Smooth muscle cell (in vitro differentiated cells): Measurements from ENCODE around the gene OPRL1. TPM values are rescaled to one million over a fixed set of nuclear protein-coding genes. Genes with fewer than 3 reads are reported as not detected.

Experiments
- DNase-seq: peaks from one replicate; lab custom pipeline; 2025; ENCODE audit not compliant: unreplicated experiment; lab: John Stamatoyannopoulos, UW
- H2AFZ ChIP-seq: fragments of 200-600 bp; sonication (generic); 2 replicates; pipeline ENCODE4 v1.6.0; 2016; ENCODE audit warnings: antibody characterized with exemption, low read depth, mild to moderate bottlenecking
- H3F3A ChIP-seq: fragments of 200-600 bp; sonication (generic); 2 replicates; pipeline ENCODE4 v1.6.0; 2017; ENCODE audit warnings: antibody characterized with exemption, low read depth
- H3K27ac ChIP-seq: fragments of 200-600 bp; sonication (generic); 2 replicates; pipeline ENCODE4 v1.5.1; 2016; ENCODE audit warnings: low read depth, mild to moderate bottlenecking
- H3K27me3 ChIP-seq: fragments of 200-600 bp; sonication (generic); 2 replicates; pipeline ENCODE4 v1.6.1; 2016; ENCODE audit warnings: low read depth, mild to moderate bottlenecking
- H3K36me3 ChIP-seq: fragments of 200-600 bp; sonication (generic); 2 replicates; pipeline ENCODE4 v1.5.1; 2016; ENCODE audit warnings: low read depth
- H3K4me1 ChIP-seq: fragments of 200-600 bp; sonication (generic); 2 replicates; pipeline ENCODE4 v1.5.1; 2016; ENCODE audit warnings: low read depth
- H3K4me2 ChIP-seq: fragments of 200-600 bp; sonication (generic); 2 replicates; pipeline ENCODE4 v1.6.0; 2016; ENCODE audit warnings: mild to moderate bottlenecking
- H3K4me3 ChIP-seq: fragments of 200-600 bp; sonication (generic); 2 replicates; pipeline ENCODE4 v1.5.1; 2016; ENCODE audit warnings: mild to moderate bottlenecking
- H3K79me2 ChIP-seq: fragments of 200-600 bp; sonication (generic); 2 replicates; pipeline ENCODE4 v1.6.0; 2016; ENCODE audit warnings: low read depth, mild to moderate bottlenecking
- H3K9ac ChIP-seq: fragments of 200-600 bp; sonication (generic); 2 replicates; pipeline ENCODE4 v1.6.0; 2016; ENCODE audit warnings: low read depth
- H3K9me3 ChIP-seq: fragments of 200-600 bp; sonication (generic); replicated peaks from 2 replicates; pipeline ENCODE4 v1.5.1; 2016; ENCODE audit warnings: low read depth
- H4K20me1 ChIP-seq: fragments of 200-600 bp; sonication (generic); 2 replicates; pipeline ENCODE4 v1.6.0; 2016; ENCODE audit warnings: low read depth
- CTCF ChIP-seq: fragments of 200-600 bp; sonication (generic); IDR thresholded peaks from 2 replicates; pipeline ENCODE4 v1.5.1; 2017; ENCODE audit warnings: borderline replicate concordance, mild to moderate bottlenecking, antibody characterized with exemption; ENCODE audit not compliant: insufficient read depth, poor library complexity, severe bottlenecking
- WGBS: methylation state at CpG from one replicate; pipeline ENCODE4 v1.1.7; 2016; ENCODE audit warnings: low lambda C conversion rate; 5-methylcytosine and 5-hydroxymethylcytosine counted together
- polyA plus RNA-seq: library from polyadenylated mRNA; unstranded; fragments of >200 nt; fragmentation: Nextera tagmentation; extraction: Ambion mirVana; gene quantifications from 2 replicates; pipeline ENCODE4 v1.2.1, GENCODE V29; 2016
- total RNA-seq: library from RNA; depleted of rRNA; stranded (reverse); fragments of >200 nt; gene quantifications from 2 replicates; pipeline ENCODE4 v1.2.3, GENCODE V29; 2014

Gene OPRL1
- total and polyA plus RNA-seq, 2 experiments from 2014 or later: 3.1 to 6.4 TPM

DNA sequence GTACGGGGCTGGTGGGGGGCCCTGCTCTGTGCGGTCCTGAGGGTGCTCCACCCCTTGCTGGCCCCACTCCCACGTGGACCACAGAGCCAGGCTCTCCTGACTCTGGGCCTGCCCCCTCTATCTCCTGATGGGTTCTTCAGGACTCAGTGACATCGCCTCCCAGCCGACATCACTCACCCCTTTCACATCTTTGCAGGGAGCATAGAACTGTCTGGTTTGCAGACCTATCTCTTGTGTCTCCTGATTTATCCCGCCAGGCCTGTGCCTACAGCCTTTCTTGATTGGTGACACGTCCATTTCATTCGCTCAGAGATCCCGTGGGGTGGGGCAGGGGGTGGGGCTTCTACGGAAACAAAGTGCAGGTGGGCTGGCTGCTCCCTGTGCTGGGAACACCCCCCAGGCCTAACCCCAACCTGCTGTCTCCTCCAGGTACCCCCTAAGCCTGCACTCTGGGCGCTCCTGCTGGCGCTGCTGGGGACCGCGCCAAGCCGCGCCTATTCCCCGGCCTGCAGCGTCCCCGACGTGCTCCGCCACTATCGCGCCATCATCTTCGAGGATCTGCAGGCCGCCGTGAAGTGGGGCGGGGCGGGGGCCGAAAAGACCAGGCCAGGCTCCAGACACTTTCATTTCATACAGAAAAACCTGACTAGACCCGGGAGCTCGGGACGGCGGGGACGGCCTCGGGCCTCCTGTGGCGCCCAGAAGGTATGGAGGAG lies 42.2 kb upstream of the OPRL1 start:
- Histone ChIP-seq H3K9ac (no peak overlapping the region), H3K27ac (no peak overlapping the region), H3K36me3 (no peaks in the 10 kb centered on the region), H3K4me1 (peaks cover 10% of the 10 kb centered on the region), H3K4me3 (peak overlapping the region; percentile 67), H3K9me3 (no peaks in the 10 kb centered on the region), H4K20me1 (no peaks in the 10 kb centered on the region), H3K4me2 (peak overlapping the region; percentile 95), H3F3A (no peaks in the 10 kb centered on the region), H3K79me2 (no peaks in the 10 kb centered on the region), H3K27me3 (peaks cover 41% of the 10 kb centered on the region), H2AFZ (no peak overlapping the region)
- WGBS: 19% methylated on average over 36 of the region's 36 CpGs
- peak; percentile 2 for TF ChIP-seq CTCF
- no peak for DNase-seq

- Histone ChIP-seq H4K20me1 (no peaks in the 10 kb centered on the region), H3K9ac (no peak overlapping the region), H2AFZ (no peak overlapping the region), H3K27ac (no peak overlapping the region), H3K36me3 (no peaks in the 10 kb centered on the region), H3K4me2 (peak overlapping the region; percentile 95), H3K27me3 (peaks cover 41% of the 10 kb centered on the region), H3K9me3 (no peaks in the 10 kb centered on the region), H3K79me2 (no peaks in the 10 kb centered on the region), H3K4me1 (peaks cover 10% of the 10 kb centered on the region), H3F3A (no peaks in the 10 kb centered on the region), H3K4me3 (peak overlapping the region; percentile 67)
- DNase-seq: no peak
- no peak for TF ChIP-seq CTCF
- WGBS: 3% methylated on average over 15 of the region's 30 CpGs
Observed at GRCh38 chr20:64038224-64038564, 41.7 kb upstream of the OPRL1 start.

DNA sequence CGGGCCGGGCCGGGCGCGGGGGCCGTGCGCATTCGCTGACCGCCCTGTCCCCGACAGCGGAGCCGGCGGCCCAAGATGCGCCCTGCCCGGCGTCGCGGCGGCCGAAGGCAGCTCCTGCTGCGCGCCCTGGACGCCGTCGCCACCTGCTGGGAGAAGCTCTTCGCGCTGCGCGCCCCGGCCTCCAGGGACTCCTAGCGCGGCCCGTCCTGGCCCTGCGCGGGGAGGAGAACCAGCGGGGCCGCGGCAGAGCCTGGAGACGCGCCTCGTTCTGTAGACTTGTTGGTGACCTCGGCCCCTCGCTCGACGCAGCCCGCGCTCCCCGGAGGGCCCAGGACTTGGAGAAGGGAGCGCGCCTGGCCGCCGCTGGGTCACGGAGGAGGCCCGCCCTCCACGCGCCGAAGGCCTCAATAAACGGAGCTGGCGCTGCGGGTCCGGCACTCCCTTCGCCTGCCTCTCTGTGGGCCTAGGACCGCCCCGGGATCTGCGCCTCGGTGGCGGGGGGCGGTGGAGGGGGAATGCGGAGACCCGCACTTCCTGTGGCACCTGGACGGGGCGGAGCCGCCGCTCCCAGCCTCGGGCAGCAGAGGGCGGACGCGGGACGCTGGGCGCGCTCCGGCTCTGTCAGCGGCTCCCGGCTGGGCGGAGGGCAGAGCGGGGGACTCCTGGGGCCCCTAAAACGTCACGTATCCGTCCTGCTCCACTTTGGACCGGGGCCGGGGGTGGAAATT lies 41.2 kb upstream of the OPRL1 start:
- H3K9ac ChIP-seq: no peak overlapping the region
- peaks cover 41% of the 10 kb centered on the region for H3K27me3 ChIP-seq

More for the DNA sequence above, 41.2 kb upstream of the OPRL1 start:
- WGBS: 1% methylated on average over 60 of the region's 91 CpGs
- no peaks in the 10 kb centered on the region for H3K9me3 ChIP-seq
- H3K4me1 ChIP-seq: peaks cover 10% of the 10 kb centered on the region
- peak; percentile 34 for DNase-seq
- H3K4me3 ChIP-seq: peak overlapping the region; percentile 67
- peak; percentile 56 for TF ChIP-seq CTCF
- peaks cover 4% of the 10 kb centered on the region for H3F3A ChIP-seq
- peak overlapping the region; percentile 95 for H3K4me2 ChIP-seq
- H2AFZ ChIP-seq: no peak overlapping the region
- no peaks in the 10 kb centered on the region for H4K20me1 ChIP-seq
- no peaks in the 10 kb centered on the region for H3K36me3 ChIP-seq
- H3K79me2 ChIP-seq: no peaks in the 10 kb centered on the region
- no peak overlapping the region for H3K27ac ChIP-seq
